Kasumi-1 (cell line): ENCODE results near the gene EPSTI1.

Experiments
- DNase-seq, 2 experiments: peaks; one replicate each; lab custom pipeline; 2025; lab: John Stamatoyannopoulos, UW

The EPSTI1 gene

DNA sequence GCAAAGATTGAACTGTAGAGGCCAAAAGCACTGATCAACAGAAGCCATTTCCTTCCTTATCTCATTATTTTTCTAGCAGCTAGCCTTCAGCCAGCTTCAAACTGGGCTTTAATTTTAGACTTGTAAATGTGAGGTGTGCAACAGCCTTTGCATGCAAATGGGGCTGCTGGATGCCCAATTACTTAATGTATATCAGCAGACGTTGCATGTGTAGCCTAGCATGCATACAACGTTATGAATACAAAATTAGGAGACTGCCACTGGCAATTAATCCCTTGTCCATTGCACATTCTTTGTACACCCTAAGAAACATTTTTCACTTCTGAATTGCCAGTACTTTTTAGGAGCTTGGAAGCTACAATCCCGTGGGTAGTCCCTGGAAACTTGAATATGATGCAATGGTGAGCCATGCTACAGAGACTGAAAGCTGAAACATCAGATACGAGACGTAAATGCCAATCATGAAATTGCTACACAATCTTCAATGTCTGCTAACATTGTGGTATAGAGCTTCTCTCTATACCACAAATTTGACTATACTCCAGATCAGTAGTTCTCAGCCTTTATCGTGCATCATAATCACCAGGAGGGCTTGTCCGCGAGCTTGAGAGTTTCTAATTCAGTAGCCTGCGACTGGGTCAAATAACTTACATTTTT, 20.2 kb downstream of the EPSTI1 start:
- DNase-seq, result no peak

DNA sequence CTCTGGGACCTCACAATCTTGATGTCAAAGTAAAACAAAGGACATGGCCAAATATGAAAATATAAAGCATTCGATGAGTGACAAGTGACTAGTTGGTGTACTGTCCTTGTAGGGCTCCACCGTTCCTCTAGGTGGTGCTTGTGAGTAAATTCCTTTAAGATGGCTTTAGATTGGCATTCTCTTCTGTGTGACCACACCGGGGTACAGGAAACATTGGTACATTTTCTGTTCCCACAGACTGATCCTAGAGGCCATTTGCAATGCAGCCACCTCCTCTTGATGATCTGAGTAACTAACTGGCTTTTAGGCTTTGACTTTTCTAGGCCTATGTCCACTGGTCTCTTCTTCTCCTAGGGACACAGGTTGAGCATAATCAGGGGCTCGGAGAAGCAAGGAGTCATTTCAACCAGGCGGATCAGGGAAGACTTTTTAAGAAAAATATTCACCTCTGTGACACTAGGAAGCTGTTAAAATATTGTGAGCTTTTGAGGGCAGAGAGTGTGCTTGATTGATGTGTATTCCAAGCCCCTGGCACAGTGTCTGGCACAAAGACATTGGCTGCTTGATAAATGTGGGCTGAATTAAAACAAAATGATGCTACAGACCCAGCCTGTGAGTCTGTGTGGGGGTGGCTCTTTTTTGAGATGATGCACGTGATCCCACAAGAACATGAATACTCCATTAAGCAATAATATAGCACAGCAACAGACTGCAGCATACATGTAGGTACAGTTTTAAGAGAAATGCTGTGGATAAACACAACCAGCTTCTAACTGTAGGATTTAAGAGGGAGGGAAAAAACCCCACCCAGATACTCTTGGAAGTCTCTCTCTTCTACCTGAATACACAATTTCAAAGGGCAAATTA, 21.0 kb downstream of the EPSTI1 start:
- peak; percentile 56 to 76 for DNase-seq

DNA sequence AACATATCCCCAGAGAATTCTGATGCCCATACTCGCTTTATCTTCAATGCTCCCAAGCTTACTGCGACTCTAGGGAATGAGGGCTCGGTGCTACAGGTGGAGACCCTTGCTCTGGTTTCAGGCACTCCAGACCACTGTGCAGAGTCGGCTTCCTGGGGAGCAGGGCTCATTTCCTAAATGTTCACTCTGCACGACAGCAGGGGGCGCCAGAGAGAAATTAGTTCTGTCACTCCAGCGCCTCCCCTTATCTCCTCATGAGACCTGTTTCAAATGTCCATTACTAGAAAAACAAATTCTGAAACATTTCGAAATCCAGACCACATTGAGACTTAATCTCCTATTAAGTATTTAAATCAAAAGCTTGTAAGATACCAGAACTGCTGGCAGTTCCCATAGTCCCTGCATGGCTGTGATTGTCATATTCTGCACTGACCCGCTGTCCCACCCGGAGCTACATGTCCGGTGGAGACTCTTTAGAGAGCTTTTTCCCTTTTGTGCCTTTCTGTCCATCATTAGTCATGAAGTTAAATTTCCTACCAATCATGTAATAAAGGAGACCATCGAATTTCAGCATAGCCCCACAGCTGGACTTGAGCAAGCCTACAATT, 22.4 kb downstream of the EPSTI1 start:
- peak; percentile 71 to 78 for DNase-seq

DNA sequence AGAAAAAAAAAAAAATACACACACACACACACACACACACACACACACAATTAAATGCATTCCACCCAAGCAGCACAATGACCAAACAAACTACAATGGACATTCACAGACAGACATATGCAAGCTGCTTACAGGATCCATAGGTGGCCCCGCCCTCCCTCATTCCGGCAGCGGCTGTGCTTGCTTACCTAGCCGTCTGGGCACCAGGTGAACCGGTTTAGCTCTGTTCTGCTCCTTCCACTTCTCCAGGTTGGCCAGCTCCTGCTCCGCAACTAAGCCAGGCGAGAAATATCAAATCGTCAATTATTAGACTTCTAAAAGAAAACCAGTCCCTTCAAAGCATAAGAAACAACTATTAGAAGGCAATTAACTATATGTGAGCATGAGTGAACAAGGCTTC, 23.1 kb downstream of the EPSTI1 start:
- DNase-seq, result no peak

DNA sequence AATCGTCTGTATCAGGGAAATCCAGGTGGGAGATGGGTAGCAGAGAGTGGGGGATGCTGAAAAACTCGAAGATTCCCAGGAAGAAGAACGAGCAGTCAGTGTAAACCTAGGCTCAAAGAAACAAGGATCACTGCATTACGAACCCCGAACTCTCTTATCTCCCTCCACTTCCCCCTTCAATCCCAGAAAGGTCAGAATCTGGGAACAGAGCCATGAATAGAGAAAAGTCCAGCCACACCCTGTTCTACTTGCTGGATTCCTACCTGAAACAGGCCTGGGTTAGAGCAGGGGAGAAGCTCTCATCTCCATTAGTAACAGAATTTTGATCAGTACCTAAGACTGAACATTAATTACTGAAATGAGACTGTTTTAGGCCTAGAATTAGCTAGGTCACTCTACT, 24.4 kb downstream of the EPSTI1 start:
- no peak for DNase-seq

DNA sequence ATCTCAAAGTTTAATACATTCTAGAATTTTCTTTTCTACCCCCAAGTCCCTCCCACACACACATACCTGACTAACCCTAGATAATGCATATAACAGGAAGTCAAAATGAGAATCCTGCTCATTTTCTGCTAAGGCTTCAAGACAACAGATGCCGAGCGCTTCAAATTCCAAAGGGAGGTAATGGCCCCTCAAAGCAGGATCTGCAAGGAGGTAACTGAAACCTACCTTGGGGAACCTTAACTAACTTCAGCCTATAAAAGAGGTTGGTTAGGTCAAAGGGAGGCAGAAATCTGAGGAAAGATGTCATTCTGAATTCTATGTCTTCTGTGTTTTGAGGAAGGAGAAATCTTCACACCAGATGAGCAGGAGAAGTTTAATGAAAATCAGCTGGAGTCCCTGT, 26.8 kb downstream of the EPSTI1 start:
- DNase-seq, result no peak

DNA sequence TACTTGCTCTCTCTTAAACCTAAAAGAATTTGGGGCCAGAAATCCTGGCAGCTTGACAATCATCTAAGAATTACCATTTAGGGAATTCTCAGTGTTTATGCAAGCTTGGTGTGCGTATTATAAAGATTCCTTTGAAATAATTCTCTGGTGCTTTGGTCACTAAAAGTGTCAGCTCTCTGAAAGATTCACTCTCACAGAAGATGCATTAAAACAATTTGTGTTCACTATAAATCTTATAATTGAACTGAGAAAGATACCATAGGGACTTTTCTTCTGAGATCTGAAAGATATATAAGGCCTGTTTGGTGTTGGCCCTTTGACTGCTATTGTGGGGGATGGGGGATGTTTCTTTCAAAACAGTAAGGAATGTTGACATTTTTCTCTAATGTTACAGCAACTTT, 27.3 kb downstream of the EPSTI1 start:
- DNase-seq, result no peak

DNA sequence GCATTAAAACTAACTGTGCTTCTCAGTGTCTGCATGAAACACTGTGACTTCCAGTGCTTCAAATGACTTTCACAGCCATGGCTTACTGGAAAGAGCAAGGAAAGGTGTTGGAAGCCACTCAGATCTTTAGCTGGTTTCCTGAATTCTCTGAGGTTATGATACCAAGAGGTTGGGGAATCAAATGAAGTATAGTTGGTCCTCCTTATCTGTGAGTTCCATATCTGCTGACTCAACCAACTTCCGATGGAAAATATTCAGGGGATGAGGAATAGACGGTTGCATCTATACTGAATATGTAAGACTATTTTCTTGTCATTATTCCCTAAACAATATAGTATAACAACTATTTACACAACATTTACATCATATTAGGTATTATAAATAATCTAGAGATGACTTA, 32.4 kb downstream of the EPSTI1 start:
- no peak for DNase-seq

DNA sequence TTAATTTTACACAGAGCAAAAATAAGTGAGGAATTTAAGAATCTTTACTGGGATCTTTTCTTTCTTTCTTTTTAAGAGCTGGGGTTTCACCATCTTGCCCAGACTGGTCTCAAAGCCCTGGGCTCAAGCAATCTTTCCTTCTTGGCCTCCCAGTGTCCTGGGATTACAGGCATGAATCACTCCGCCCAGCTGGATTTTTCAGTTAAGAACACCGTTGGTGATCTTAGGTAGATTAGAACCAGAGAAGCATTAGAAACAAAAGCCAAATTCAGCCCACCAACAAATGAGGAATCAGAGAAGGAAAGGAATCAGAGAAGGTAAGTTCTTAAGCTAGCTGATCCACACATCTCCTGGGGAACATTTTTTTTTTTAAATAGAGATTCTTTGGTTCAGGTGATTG, 34.2 kb downstream of the EPSTI1 start:
- DNase-seq, result no peak

DNA sequence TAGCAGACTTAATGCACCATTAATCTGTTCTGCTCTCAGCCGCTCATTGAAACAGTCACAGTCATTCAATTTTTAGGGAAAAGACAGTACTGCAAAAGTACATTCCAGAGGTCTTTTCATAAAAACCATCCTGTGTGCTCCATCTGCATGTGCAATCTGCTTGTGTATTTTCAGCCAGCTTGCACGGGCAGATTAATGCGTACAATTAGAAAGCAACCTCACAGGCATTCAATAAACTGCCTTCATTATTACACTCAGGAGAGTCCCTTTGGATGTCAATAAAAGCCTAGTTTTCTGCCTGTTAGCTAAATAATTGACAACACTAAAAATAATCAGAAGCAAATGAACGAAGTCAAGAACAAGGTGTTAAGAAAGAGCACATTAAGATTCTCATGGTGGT, 41.9 kb downstream of the EPSTI1 start:
- DNase-seq, result no peak

DNA sequence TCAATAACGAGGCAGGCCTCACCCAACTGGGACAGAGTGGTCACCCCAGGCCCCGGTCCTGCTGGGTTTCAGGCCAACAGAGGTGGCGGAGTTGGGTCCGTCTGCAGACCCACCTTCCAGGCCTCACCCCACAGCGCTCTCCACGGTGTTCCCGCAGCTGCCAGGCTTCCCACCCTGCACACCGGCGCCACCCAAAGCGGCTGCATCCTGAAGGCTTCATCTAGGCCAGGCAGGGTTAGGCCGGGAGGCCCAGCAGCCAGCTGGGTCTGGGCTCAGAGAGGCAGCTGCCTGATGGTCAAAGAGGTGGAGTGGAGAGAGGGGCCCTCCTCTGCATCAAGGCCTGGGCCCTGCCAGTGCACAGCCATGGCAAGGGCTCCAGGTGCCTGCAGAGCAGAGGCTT, 44.1 kb downstream of the EPSTI1 start:
- no peak for DNase-seq

DNA sequence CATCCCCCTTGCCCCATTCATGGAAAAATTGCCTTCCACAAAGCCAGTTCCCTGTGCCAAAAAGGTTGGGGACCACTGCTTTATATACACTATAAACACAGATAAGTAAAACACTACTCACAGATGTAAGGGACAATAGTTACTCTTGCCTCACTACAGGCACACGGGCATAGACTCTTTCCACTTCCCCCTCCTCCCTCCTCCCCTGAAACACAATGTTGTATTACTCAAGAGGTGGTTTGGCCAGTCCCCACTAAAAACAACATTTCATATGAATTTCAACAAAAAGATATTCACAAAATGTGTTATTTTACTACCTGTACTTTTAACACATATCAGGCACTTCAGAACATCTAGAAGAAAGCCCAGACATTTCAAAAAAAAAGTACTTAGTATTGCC, 45.1 kb downstream of the EPSTI1 start:
- DNase-seq, result no peak

DNA sequence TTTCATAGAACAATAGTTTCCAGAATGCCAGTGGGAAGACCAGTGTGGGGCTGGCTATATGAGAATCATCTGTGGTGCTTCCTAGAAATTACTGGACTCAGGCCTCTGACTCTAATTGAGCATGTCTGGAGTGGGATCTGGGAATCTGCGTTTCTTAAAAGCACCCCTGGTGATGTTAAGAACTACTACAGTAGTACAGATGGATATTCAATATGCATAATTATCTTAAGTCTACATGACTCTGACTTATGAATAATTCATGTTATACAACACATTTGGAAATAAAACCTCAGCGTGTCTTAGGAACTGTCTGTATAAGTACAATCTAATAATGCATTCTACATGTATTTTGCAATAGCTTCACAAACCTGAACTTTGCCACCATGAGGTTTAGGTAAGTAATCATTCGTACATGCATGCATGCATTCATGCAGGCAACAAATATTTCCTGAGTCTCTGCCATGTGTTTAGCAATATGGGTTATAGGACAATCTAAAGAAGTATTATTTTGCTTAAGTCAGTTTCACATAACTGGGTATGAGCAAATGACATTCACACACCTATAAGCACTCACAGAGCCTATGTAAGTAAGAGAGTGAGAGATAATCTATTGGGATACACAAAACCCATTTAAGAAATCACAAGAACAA, 62.0 kb downstream of the EPSTI1 start:
- no peak for DNase-seq

DNA sequence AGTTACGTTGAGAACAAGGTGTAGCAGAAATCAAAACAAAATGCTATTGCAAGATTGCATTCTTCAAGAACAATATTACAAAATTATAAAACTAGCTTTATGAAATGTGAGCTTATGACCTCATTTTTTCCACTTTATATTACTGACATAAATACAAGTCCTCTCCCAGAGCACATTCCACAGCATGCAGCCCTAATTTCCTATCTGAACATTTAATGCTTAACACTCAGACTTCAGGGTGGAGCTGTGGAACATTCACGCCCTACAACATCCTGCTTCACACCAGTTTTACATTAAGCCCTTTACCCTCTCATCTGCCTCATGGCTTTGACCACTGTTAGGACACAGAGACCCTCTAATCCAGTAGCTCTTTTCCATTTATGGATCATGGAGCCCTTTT, 65.5 kb downstream of the EPSTI1 start:
- no peak for DNase-seq

DNA sequence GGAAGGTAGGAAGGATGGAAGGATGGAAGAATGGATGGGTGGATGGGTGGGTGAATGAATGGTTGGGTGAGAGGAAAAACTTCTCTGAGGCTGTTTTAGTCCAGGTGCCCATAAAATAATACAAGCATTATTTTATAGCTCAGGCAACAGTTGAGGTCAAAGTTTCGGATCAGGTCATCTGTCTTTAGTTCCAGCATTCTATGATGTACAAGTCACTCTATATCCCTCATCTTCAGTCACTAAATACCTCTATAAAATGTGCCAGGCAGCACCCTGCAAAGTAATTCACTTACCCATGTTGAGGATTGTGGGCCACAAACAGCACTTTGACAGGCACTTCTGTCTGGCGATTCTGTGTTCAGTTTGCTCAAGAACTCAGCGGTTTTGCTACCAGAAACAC, 66.0 kb downstream of the EPSTI1 start:
- no peak for DNase-seq

DNA sequence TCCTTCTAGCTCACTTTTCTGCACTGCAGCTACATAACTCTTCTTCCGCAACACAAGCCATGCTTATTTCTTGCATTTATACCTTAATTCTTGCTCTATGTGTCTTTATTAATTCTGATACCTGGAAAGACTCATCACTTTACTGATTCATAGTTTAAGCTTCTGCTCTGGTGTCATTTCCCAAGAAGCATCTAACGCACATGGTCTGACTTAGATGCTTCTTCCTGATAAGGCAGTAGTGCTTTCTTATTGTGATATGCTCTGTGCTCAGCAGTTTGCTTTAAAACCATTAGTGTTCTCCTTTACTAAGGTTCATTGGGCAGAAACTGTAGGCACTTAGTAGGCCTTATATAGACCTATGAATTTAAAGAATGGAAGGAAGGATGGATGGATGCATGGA, 66.4 kb downstream of the EPSTI1 start:
- no peak for DNase-seq

DNA sequence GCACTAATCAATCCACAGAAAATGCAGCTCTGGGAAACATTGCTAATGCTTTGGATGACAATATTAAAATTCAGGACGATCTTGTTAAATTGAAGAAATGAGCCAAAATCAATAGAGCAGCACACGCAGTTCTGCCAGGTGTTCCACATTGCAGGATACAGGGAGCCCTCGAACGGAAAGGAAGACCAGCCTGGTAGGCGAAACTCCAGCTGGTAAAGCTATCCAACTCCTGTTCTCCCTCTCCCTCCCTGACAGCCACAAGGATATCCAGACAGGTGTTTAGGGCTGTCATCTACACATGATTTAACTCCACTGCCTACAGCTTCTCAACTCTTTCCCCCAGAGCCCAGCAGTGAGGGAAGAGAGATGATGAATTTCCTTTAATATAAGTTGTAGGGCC, 67.7 kb downstream of the EPSTI1 start:
- no peak for DNase-seq

DNA sequence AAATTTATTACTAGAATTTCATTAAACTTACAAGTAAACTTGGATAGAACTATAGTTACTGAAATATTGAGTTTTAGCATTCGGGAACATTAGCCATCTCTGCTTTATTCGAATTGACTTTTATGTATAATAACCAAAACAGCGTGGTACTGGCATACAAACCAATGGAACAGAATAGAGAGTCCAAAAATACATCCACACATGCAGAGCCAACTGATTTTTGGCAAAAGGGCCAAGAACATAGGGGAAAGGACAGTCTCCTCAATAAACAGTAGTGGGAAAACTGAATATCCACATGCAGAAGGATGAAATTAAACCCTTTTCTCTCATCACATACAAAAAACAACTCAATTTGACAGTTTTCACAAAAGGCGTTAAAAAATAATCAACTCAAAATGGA, 84.3 kb downstream of the EPSTI1 start:
- DNase-seq, result no peak

DNA sequence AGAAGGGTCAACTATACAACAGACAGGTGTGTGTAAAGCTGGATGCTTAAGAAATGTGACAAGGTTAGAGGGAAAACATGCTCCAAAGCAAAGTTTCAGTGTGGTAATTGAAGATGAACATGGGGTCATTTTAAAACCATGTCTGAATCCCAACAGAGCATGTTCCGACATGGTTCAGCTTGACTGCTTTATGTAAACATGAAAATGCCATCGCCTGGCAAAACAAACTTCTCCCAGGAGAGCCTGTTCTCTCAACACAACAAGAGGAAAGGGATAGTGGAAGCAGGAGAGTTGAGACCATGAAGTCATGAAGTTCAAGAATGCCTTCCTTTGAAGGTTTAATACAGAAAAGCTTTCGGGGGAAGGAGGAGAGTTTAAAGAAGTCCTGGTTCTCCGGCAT, 85.8 kb downstream of the EPSTI1 start:
- no peak for DNase-seq

DNA sequence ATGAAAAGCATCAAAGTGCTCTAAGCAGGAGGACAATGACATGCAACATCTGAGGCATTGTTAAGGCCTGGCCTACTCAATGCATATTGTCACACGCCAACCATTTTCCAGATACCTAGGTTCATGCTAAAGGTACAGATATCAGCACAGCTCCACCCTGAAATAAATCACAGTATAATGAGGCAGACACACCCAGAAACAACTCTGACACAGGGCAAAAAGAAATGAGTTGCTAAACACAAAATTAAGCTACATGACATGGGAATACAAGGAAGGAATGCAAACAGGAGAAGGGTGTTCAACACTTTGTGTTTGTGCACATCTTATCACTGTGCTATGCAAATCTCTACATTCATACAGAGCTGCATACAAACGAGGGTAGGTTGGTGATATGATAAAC, 86.5 kb downstream of the EPSTI1 start:
- DNase-seq, result no peak

DNA sequence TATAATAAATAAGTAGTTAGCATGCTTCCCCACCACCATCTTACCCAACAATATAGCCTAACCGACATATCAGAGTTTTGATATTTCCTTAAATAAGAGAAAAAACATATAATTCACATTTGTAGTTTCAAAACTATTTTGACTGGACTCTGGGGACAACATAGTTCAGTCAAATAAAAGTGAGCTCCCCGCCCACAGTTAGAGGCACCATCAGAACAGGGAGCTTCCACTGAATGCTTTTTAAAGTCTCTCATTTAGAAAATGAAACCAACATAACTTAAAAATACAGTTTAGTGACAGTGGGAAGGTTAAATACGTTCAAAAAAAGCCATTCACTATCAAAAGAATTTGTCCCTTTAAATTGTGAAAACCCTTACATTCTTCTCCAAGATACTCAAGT, 92.8 kb downstream of the EPSTI1 start:
- no peak for DNase-seq

DNA sequence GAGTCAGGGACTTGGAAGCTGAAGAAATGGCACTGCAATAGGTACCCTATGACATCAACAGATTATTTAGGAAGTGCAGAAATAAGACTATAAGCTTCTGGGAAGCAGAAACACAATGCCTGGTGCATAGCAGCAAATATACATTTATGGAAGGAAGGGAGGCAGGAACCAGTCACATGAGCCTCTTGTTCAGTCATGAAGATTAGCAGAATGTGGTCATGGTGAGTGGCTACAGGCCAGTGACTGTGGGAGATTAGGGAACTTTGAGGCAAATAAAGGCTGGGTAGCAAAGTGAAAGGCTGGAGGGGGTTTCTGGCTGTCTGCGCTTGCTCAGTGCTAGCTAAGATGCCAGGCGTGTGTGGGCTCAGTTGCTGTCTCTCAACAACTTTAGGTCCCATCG, 96.3 kb downstream of the EPSTI1 start:
- no peak for DNase-seq

DNA sequence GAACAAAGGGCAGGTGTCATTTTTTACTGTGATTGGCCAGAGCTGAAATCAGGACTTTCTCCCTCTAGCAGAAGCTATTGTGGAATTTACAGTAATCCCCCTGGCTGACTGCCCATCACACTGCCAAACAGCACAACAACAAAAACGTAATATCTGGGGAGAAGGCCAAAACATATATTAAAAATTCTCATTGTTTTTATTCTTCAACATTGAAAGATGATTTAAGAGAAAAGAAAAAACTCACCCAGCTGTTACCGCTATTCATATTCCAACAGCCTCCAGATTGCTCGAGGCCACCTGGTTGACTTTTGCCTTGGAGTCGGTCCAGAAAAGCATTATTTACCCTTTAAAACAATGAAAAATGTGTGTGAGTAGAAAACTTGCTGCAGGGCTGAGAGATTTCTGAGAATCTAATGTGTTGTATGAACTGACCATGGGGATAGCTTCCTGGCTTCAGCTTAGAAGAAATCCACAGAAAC, 97.2 kb downstream of the EPSTI1 start:
- no peak for DNase-seq
